Heart left ventricle (tissue), 16 donors: ENCODE data around the gene PHACTR3. TPM values are rescaled to one million over a fixed set of nuclear protein-coding genes. Genes with fewer than 3 reads are reported as not detected.

Experiments used
- ATAC-seq, 4 donors: fragments of 200-7000 bp; cut with Tn5 transposase; one replicate each; pipeline ENCODE4 v1.9.1; 2020 to 2022; ENCODE audit warnings: moderate library complexity in 4 of 4, mild to moderate bottlenecking in 3 of 4, moderate number of reproducible peaks in 1 of 4
- DNase-seq, 5 donors: peaks; one replicate each; pipeline ENCODE4 v3.0.0-alpha.2; 2020
- H3K27ac ChIP-seq, 12 donors: fragments of 200-600 bp; sonication (generic) in 4 of 12; one replicate each; pipeline versions ENCODE4 v1.5.0 to v1.8.0; 2016 to 2022; ENCODE audit warnings: mild to moderate bottlenecking in 2 of 12
- H3K27me3 ChIP-seq, 9 donors: fragments of 200-600 bp; sonication (generic) in 2 of 9; one replicate each; pipeline versions ENCODE4 v1.5.1 to v1.8.0; 2016 to 2022; ENCODE audit warnings: mild to moderate bottlenecking in 3 of 9
- H3K36me3 ChIP-seq, 9 donors: fragments of 200-600 bp; sonication (generic) in 2 of 9; one replicate each; pipeline versions ENCODE4 v1.5.0 to v1.8.0; 2018 to 2022; ENCODE audit warnings: mild to moderate bottlenecking in 2 of 9
- H3K4me1 ChIP-seq, 12 donors: fragments of 200-600 bp; sonication (generic) in 4 of 12; one replicate each; pipeline versions ENCODE4 v1.5.0 to v1.8.0; 2016 to 2022; ENCODE audit warnings: mild to moderate bottlenecking in 3 of 12
- H3K4me3 ChIP-seq, 12 donors: fragments of 200-600 bp; sonication (generic) in 4 of 12; one replicate each; pipeline versions ENCODE4 v1.5.0 to v1.8.0; 2017 to 2022; ENCODE audit warnings: mild to moderate bottlenecking in 9 of 12, moderate library complexity in 4 of 12
- H3K9me3 ChIP-seq, 12 donors: fragments of 200-600 bp; sonication (generic) in 4 of 12; one replicate each; pipeline versions ENCODE4 v1.5.0 to v1.8.0; 2016 to 2022; ENCODE audit warnings: mild to moderate bottlenecking in 1 of 12
- POLR2A ChIP-seq, 2 donors: fragments of 450-650 bp; IDR thresholded peaks; one replicate each; pipeline ENCODE4 v1.6.1; 2017; ENCODE audit warnings: antibody characterized with exemption in 2 of 2, mild to moderate bottlenecking in 2 of 2, moderate library complexity in 2 of 2
- WGBS, 4 donors: extraction: QIAGEN DNeasy Blood & Tissue Kit in 2 of 4; methylation state at CpG; one replicate each; pipeline versions ENCODE4 v1.1.5 to v1.1.7; 2013 to 2018; 5-methylcytosine and 5-hydroxymethylcytosine counted together
- intact Hi-C, 10 donors: fragments of 100-400 bp; cut with DNase I; formaldehyde crosslinking; loops; one replicate each; pipeline versions ENCODE4 v1.11.1 to v1.14.2; 2022
- polyA plus RNA-seq, 2 donors: library from polyadenylated mRNA; stranded (reverse); fragments of 200-250 nt; gene quantifications; one replicate each; pipeline ENCODE4 v1.2.3, GENCODE V29; 2013
- total RNA-seq, 9 donors: library from RNA; depleted of rRNA in 2 of 9; stranded (reverse); fragments of >200 nt in 2 of 9; fragmentation: NEBNext Ultra II Directional in 3 of 9; extraction: Animal tissue kit (Norgen Biotek cat#: 25700) in 3 of 9; gene quantifications; one replicate each; pipeline versions ENCODE4 v1.1.0 to v1.2.4, GENCODE V29; 2016 to 2023
- TF ChIP-seq, protein P1 (sequence below), 12 donors: fragments of 200-600 bp; sonication (generic) in 4 of 12; IDR thresholded peaks; one replicate each; pipeline versions ENCODE4 v1.5.0 to v1.8.0; 2018 to 2022; ENCODE audit warnings: antibody characterized with exemption in 12 of 12, mild to moderate bottlenecking in 5 of 12
- donor health status: ischemic (EF 13 %, LVEDD 7.1; RV severe dilation, severe dysfunction).
- donor health status: healthy with polysubstance abuse.
- donor health status: DM: no; HTN: yes; CAD: no.
- donor health status: DM: no; HTN: no; CAD: no.
- donor health status: ischemic (EF 25% LVEDD 6.9; RV normal size, moderate dysfunction).
- donor health status: ischemic (EF 25% LVEDD 5.7; RV mildly dilated, moderate dysfunction).
- donor health status: healthy.
- donor health status: DM: yes; HTN: yes; CAD: no.
- donor health status: ischemic (EF 35%, LVEDD 5.7; RV mildly dilated, moderate dysfunction).
- donor health status: nonischemic (EF 11% LVEDD 7.7; RV severe dilation, severe dysfunction).
- donor health status: DM: yes; HTN: yes; CAD: no.
- donor health status: PGD.
- donor health status: ischemic (EF 29% LVEDD 5.4; RV normal size, mild dysfunction).
- donor health status: nonischemic (EF 23%, LVEDD 6.1; RV moderate dilation, normal function).

PHACTR3 gene
- total and polyA plus RNA-seq, 11 donors = 0.19 to 14.6 (median 3.5) TPM

DNA sequence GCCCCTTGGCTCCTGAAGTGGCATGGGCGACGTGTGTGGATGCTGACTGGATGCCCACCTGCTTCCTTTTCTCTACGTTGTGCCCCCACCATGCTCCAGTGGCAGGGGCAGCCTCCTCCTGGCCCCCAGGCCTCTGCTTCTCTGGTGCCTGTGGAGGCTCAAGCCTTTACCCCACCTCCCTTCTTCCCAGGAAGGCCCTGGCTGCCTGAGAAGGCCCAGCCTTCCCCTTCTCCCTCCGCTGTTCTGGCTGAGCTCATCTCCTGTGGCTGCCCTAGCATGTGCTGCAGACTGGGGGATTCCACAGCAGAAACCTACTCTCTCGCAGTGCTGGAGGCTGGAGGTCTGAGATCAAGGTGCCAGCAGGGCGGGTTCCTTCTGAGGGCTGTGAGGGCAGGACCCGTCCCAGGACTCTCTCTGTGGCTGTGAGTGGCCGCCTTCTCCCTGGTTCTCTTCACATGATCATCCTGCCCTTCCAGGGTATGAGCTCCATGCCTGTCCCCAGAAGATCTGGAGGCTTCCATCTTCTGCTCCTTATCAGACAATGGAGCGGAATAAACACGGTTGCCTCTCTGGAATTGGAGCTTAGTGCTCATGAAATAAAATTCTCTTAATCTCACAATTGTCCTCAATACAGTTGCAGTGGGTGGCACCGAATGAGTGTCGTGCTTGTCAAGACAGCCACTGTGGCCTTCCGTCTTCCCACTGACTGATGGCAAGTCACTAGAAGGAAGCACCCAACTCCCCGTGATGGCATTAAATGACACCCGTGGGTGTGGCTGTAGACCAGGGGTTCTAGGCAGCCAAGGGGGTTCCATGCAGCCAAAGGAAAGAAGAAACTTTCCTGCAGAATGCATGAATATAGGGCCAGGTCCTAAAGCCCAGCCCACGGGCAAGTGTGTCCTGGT lies 25.1 kb downstream of the PHACTR3 start:
- Histone ChIP-seq H3K4me1 (no peaks in the 10 kb centered on the region), H3K4me3 (no peak overlapping the region), H3K27ac (no peak overlapping the region), H3K36me3 (no peaks in the 10 kb centered on the region), H3K9me3 (no peaks in the 10 kb centered on the region), H3K27me3 (peaks cover 0 to 15% (median 0%) of the 10 kb centered on the region in 9 donors)
- no peak for DNase-seq
- TF ChIP-seq POLR2A (IDR thresholded peaks at IDR 0.05) = no peak
- TF ChIP-seq, protein P1, sequence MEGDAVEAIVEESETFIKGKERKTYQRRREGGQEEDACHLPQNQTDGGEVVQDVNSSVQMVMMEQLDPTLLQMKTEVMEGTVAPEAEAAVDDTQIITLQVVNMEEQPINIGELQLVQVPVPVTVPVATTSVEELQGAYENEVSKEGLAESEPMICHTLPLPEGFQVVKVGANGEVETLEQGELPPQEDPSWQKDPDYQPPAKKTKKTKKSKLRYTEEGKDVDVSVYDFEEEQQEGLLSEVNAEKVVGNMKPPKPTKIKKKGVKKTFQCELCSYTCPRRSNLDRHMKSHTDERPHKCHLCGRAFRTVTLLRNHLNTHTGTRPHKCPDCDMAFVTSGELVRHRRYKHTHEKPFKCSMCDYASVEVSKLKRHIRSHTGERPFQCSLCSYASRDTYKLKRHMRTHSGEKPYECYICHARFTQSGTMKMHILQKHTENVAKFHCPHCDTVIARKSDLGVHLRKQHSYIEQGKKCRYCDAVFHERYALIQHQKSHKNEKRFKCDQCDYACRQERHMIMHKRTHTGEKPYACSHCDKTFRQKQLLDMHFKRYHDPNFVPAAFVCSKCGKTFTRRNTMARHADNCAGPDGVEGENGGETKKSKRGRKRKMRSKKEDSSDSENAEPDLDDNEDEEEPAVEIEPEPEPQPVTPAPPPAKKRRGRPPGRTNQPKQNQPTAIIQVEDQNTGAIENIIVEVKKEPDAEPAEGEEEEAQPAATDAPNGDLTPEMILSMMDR (IDR thresholded peaks at IDR 0.05) = no peak
- 76 to 90% (median 83%) methylated on average over 15 to 16 of the region's 16 CpGs for WGBS, 4 donors
- intact Hi-C loops = no loop called here
- no peak for ATAC-seq

DNA sequence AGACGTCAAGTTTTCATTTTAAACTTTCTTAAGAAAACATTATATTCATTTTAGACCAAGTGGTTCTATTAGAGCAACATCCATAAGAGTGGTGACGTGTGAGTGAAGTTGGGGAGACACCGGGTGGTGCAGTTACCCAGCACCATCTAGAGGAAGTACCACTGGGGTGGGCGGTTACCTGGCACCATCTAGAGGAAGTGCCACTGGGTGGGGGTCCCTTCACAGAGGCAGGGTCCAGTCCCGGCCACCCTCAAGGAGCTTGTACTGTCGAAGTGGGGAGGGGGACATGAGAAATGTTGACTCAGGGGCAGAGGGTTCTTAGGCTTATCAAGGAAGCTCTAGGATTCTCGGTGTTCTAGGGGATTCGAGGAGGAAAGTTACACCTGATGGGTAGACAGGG lies 26.2 kb downstream of the PHACTR3 start:
- WGBS, 4 donors = 52 to 59% (median 57%) methylated on average over 8 of the region's 8 CpGs
- Histone ChIP-seq H3K4me1 (no peaks in the 10 kb centered on the region), H3K27me3 (peaks cover 0 to 15% (median 0%) of the 10 kb centered on the region in 9 donors), H3K36me3 (no peaks in the 10 kb centered on the region), H3K9me3 (no peaks in the 10 kb centered on the region), H3K27ac (no peak overlapping the region), H3K4me3 (no peak overlapping the region)
- intact Hi-C loops = no loop called here
- DNase-seq (no peak), ATAC-seq (no peak)
- no peak for TF ChIP-seq POLR2A (IDR thresholded peaks at IDR 0.05)
- TF ChIP-seq, protein P1 (IDR thresholded peaks at IDR 0.05) = no peak

DNA sequence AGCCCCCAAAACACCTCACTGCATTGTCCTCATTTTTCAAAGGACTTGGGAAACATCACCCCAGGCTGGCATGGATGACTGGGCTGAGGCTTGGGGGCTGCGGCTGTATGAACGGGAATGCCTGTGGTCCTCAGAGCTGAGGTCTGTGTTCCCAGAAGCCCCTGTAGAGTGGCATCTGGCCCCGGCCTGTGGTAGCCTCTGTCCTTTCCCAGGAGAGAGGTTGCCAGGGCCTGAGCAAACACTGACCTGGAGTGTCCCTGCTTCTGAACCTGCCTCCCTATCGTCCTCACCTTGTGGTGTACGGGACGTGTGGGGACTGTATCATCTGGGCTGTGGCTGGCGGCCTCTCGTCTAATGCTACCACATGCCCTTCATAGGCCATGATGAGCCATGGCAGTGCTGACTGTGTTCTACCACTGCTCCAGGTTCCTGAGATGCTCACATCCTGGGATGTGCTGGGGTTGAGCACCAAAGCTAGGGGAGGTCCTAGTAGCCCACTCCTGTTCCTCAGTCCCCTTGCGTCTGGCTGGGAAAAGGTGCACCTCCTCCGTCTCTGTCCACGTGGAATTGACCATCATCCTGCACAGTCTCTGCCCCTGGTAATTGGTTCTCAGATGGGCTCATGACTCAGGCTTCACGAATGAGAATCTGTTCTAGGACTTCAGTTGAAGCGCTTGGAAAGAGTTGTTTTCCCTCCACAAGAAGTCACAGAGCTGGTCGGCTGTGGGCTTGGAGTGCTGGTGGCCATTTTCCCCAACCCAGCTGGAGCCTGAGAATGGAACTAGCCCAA lies 27.6 kb downstream of the PHACTR3 start:
- Histone ChIP-seq H3K4me1 (peaks cover 0 to 6% (median 0%) of the 10 kb centered on the region in 12 donors), H3K36me3 (no peaks in the 10 kb centered on the region), H3K9me3 (no peaks in the 10 kb centered on the region), H3K4me3 (no peak overlapping the region), H3K27me3 (peaks cover 0 to 15% (median 0%) of the 10 kb centered on the region in 9 donors), H3K27ac (no peak overlapping the region)
- DNase-seq (no peak), ATAC-seq (peak in 1 of 4 donors; percentile 24)
- intact Hi-C loops = no loop called here
- TF ChIP-seq, protein P1 (IDR thresholded peaks at IDR 0.05) = no peak
- TF ChIP-seq POLR2A (IDR thresholded peaks at IDR 0.05) = no peak
- WGBS, 4 donors = 86 to 89% (median 87%) methylated on average over 10 to 14 of the region's 14 CpGs
